Measurements from ENCODE around the gene PARP2. TPM values are rescaled to one million over a fixed set of nuclear protein-coding genes. Genes with fewer than 3 reads are reported as not detected.

PARP2 gene
- total RNA-seq, 1 experiment from 2014 or later = 38.3 TPM

Other genes with a start within 250 kb of the PARP2 start
- not detected in 2 replicates for gene OR4K17, start 232.9 kb upstream of the PARP2 start, total RNA-seq (2014; rRNA removed)
- gene OR4N5, start 204.8 kb upstream of the PARP2 start, total RNA-seq (2014; rRNA removed) = not detected in 2 replicates
- not detected in 2 replicates for gene OR11G2, start 152.7 kb upstream of the PARP2 start, total RNA-seq (2014; rRNA removed)
- gene OR11H6, start 119.9 kb upstream of the PARP2 start, total RNA-seq (2014; rRNA removed) = not detected in 2 replicates
- gene OR11H7, start 114.7 kb upstream of the PARP2 start, total RNA-seq (2014; rRNA removed) = not detected in 2 replicates
- not detected in 2 replicates for gene OR11H4, start 104.3 kb upstream of the PARP2 start, total RNA-seq (2014; rRNA removed)
- gene TTC5, start 37.7 kb upstream of the PARP2 start, total RNA-seq (2014; rRNA removed) = 9.8 and 23.3 TPM in 2 replicates
- 32.8 and 35.0 TPM in 2 replicates for gene CCNB1IP1, start 10.4 kb upstream of the PARP2 start, total RNA-seq (2014; rRNA removed)
- 8.9 and 11.7 TPM in 2 replicates for gene TEP1, start 69.9 kb downstream of the PARP2 start, total RNA-seq (2014; rRNA removed)
- gene KLHL33, start 92.5 kb downstream of the PARP2 start, total RNA-seq (2014; rRNA removed) = 0.17 TPM in 1 of 2 replicates, not detected in the other
- gene OSGEP, start 111.2 kb downstream of the PARP2 start, total RNA-seq (2014; rRNA removed) = 57.7 and 64.1 TPM in 2 replicates
- gene APEX1, start 111.6 kb downstream of the PARP2 start, total RNA-seq (2014; rRNA removed) = 147 and 189 TPM in 2 replicates
- gene PIP4P1, start 117.8 kb downstream of the PARP2 start, total RNA-seq (2014; rRNA removed) = 32.9 and 35.2 TPM in 2 replicates
- gene PNP, start 125.8 kb downstream of the PARP2 start, total RNA-seq (2014; rRNA removed) = 108 and 118 TPM in 2 replicates
- not detected in 2 replicates for gene RNASE10, start 161.9 kb downstream of the PARP2 start, total RNA-seq (2014; rRNA removed)
- not detected in 2 replicates for gene RNASE9, start 217.4 kb downstream of the PARP2 start, total RNA-seq (2014; rRNA removed)
- not detected in 2 replicates for gene RNASE11, start 244.4 kb downstream of the PARP2 start, total RNA-seq (2014; rRNA removed)
- not detected in 2 replicates for gene RNASE12, start 247.7 kb downstream of the PARP2 start, total RNA-seq (2014; rRNA removed)

Data from PC-3 (cell line).